GM12873 (cell line): Measurements from ENCODE around the gene SCAF11.

Experiments used
- TF ChIP-seq, protein P1 (sequence below): IDR thresholded peaks from 2 replicates; pipeline ENCODE4 v1.5.1; 2012; ENCODE audit warnings: low read depth, mild to moderate bottlenecking, moderate library complexity, low read length, control low read depth; ENCODE audit not compliant: insufficient read depth; ENCODE audit errors: missing control alignments

Gene SCAF11

DNA sequence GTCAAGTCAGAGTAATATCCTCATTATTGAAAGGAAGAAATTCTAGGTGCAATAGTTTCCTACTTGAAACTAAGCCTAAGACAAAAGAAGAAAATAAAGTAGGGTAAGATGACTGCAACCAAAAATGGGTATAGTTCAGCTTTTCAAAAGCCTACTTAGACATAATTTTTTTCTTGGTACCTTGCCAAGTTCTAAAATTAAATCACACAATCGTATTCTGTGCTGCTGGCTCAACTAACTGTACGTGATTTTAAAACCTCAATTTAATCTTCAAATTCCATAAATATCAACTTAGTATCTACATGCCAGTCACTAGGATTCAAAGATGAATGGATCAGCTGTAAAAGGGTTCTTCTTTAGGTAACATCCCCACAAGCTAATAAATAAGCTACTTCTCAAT is 56.9 kb downstream of the SCAF11 start:
- TF ChIP-seq, protein P1, sequence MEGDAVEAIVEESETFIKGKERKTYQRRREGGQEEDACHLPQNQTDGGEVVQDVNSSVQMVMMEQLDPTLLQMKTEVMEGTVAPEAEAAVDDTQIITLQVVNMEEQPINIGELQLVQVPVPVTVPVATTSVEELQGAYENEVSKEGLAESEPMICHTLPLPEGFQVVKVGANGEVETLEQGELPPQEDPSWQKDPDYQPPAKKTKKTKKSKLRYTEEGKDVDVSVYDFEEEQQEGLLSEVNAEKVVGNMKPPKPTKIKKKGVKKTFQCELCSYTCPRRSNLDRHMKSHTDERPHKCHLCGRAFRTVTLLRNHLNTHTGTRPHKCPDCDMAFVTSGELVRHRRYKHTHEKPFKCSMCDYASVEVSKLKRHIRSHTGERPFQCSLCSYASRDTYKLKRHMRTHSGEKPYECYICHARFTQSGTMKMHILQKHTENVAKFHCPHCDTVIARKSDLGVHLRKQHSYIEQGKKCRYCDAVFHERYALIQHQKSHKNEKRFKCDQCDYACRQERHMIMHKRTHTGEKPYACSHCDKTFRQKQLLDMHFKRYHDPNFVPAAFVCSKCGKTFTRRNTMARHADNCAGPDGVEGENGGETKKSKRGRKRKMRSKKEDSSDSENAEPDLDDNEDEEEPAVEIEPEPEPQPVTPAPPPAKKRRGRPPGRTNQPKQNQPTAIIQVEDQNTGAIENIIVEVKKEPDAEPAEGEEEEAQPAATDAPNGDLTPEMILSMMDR: no peak

DNA sequence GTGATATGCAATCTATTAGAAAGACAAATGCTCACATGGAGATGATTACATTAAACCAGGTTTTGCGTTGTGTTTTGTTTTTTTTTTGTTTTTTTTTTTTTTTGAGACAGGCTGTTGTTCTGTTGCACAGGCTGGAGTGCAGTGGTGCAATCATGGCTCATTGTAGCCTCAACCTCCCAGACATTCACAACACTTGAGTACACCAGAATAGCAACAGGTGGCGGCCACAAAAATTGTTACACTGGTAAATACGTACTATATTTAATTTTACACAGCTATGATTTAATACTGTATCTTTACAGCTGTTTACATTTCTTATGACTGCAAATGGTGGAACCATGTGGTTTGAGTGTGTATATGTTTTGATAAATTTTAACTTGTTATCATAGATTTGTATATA is 60.0 kb downstream of the SCAF11 start:
- TF ChIP-seq, protein P1: no peak

DNA sequence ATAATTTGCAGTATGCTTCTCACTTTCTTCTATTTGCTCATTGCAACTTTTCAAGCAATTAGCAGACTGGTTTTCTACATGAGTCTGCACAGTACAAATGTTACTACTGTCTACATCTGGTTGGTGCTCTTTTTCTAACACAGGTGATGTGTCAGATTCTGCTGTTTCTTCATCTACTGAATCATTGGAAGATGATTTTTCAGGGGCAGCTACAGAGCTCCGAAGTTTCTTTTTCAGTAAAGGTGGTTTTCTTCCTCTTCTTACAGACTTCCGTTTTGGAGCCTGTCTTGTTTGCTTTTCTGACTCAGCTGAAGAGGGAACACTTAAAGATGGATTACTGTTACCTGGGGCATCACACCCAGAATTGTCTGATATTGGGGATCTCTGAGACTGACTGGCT is 62.1 kb downstream of the SCAF11 start:
- TF ChIP-seq, protein P1: no peak

DNA sequence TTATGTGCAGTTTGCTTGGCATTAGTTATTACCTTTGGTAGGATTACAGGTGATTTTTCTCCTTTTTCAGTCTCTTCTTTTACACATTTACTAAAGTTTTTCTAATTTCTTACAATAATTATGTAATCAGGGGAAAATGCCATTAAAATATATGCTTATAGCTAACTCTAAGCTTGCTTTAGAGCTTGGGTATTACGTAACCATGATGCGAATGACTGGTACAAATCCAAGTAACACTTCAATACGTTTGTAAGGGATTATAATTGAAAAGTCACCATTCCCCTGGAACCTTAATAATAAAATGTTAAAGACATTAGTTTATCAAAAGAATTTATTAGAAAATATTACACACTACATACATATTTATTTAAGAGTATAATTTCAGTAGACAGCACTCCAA is 71.6 kb downstream of the SCAF11 start:
- TF ChIP-seq, protein P1: no peak

DNA sequence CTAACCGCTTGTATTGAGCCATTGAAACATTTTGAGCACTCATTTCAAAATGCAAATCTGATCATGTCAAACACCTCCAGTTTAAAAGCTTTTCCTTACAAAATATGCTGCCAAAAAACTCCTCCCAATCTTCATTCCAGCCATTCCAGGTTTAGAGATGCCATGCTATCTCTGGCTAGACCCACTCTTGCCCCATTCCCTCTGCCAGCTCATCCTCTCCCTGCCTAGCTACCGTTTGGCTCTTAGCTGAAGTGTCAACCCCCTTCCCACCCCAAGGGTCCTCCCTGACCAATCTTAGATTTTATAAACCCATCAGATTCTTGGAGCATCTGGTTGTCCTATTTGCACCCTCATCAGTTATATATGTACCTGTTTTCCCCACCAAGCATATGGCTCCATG is 75.0 kb downstream of the SCAF11 start:
- TF ChIP-seq, protein P1: no peak

DNA sequence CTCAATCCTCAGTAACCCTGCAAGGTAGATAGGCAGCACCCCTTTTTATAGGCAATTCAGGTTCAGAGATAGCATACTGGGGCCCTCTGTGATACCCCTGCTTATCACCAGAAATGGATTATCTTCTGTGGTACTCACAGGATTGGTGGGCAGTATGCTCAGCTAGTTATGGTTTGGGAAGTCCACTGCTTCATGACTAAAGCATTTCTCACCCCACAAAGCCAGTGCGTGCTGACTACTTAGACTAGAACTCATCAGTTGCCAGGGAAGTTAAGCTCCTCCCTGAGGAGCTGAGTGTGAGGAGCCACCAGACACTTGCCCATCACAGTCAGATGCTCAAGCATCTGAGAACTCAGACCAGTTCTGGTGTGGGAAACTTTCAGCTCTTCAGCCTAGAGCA is 76.3 kb downstream of the SCAF11 start:
- TF ChIP-seq, protein P1: no peak

DNA sequence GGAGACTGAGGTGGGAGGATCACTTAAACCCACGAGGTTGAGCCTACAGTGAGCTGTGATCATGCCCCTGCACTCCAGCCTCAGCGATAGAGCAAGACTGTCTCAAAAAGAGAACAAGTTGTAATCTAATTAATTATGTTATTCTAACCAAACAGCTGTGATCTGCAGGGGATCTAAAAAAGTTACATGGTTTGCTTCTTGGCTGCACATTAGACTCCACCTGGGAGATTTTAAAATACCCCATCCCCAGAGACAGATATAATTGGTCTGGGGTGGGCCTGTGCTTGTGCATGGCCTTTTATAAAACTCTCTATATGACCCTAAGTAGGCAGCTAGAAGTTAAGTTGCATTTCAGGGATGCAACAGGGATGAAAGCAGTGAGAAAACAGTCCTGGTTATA is 76.7 kb downstream of the SCAF11 start:
- TF ChIP-seq, protein P1: no peak
